ENCODE results near the gene THRSP. TPM values are rescaled to one million over a fixed set of nuclear protein-coding genes. Genes with fewer than 3 reads are reported as not detected.

THRSP gene
- total and polyA plus RNA-seq, 2 experiments from 2014 or later = not detected

- Mint-ChIP-seq H3K4me1 (peaks cover 13% of the 10 kb centered on the region), H3K27me3 (ENCODE audit: insufficient read depth, low read depth, poor library complexity) (peaks cover 3% of the 10 kb centered on the region), H3K9me3 (no peaks in the 10 kb centered on the region), H3K27ac (no peak overlapping the region), H3K4me3 (no peak overlapping the region), H3K36me3 (ENCODE audit: low read depth) (no peaks in the 10 kb centered on the region)
- DNase-seq (ENCODE audit: low spot score) (no peak), ATAC-seq (no peak)
- TF ChIP-seq CTCF (conservative IDR thresholded peaks at IDR 0.05; ENCODE audit: low read depth in 2 of 2) = no peak
- TF ChIP-seq NANOG (IDR thresholded peaks at IDR 0.05; ENCODE audit: borderline replicate concordance) = no peak
- TF ChIP-seq EZH2 (IDR thresholded peaks at IDR 0.05; ENCODE audit: low read depth, unreplicated experiment) = no peak
- TF ChIP-seq ZNF331 (CRISPR knock-in tag; IDR thresholded peaks at IDR 0.05; ENCODE audit: low read depth) = no peak
- TF ChIP-seq STAT1 (IDR thresholded peaks at IDR 0.05; ENCODE audit: unreplicated experiment) = no peak
- TF ChIP-seq CREB1 (CRISPR knock-in tag; IDR thresholded peaks at IDR 0.05; ENCODE audit: low read depth) = no peak
- TF ChIP-seq ZNF462 (CRISPR knock-in tag; IDR thresholded peaks at IDR 0.05) = no peak
- H3K4me2 ChIP-seq = no peak overlapping the region
- no peaks in the 10 kb centered on the region for H3K36me3 ChIP-seq (ENCODE audit: insufficient read depth)
- no peak overlapping the region for H2AFZ ChIP-seq
- peaks cover 7% of the 10 kb centered on the region; the same call in 1 of the 2 replicates for H3K9me2 ChIP-seq (ENCODE audit: insufficient read depth)
- H4K20me1 ChIP-seq (replicated peaks; ENCODE audit: insufficient read depth) = no peaks in the 10 kb centered on the region
- H3K4me1 ChIP-seq (ENCODE audit: insufficient read depth) = peaks cover 10% of the 10 kb centered on the region; the same call in 1 of the 2 replicates
- no peak overlapping the region for H3K27ac ChIP-seq (ENCODE audit: low read depth)
- H3F3A ChIP-seq (replicated peaks; ENCODE audit: low read depth) = no peaks in the 10 kb centered on the region
- H3K27me3 ChIP-seq (ENCODE audit: insufficient read depth) = no peaks in the 10 kb centered on the region
- H3K79me2 ChIP-seq (replicated peaks; ENCODE audit: insufficient read depth) = no peaks in the 10 kb centered on the region
- H3K4me3 ChIP-seq = no peak overlapping the region
Measured at GRCh38 chr11:78054971-78055370, 8.7 kb upstream of the THRSP start.
